HEK293 (cell line): ENCODE data around the gene MAML3.

Experiments used
- MYNN ChIP-seq: fragments of 450-650 bp; formaldehyde crosslinking; IDR thresholded peaks from 2 replicates; pipeline ENCODE4 v1.5.1; 2016; ENCODE audit warnings: missing biosample characterization, missing genetic modification characterization, borderline replicate concordance
- ZBTB21 ChIP-seq: fragments of 450-650 bp; formaldehyde crosslinking; IDR thresholded peaks from 2 replicates; pipeline ENCODE4 v1.5.1; 2017; ENCODE audit warnings: missing biosample characterization, missing genetic modification characterization
- ZNF146 ChIP-seq: fragments of 450-650 bp; formaldehyde crosslinking; IDR thresholded peaks from 2 replicates; pipeline ENCODE4 v1.5.1; 2016; ENCODE audit warnings: missing biosample characterization, missing genetic modification characterization
- ZNF2 ChIP-seq: fragments of 450-650 bp; formaldehyde crosslinking; IDR thresholded peaks from 2 replicates; pipeline ENCODE4 v1.5.1; 2016; ENCODE audit warnings: missing biosample characterization, missing genetic modification characterization
- ZNF239 ChIP-seq: fragments of 450-650 bp; formaldehyde crosslinking; IDR thresholded peaks from 2 replicates; pipeline ENCODE4 v1.5.1; 2016; ENCODE audit warnings: missing biosample characterization, missing genetic modification characterization
- TF ChIP-seq, protein P1 (sequence below): fragments of 450-650 bp; formaldehyde crosslinking; IDR thresholded peaks from 2 replicates; pipeline ENCODE4 v1.5.1; 2016; ENCODE audit warnings: missing biosample characterization, missing genetic modification characterization
- TF ChIP-seq, protein P2 (sequence below): fragments of 450-650 bp; formaldehyde crosslinking; IDR thresholded peaks from 2 replicates; pipeline ENCODE4 v1.5.1; 2016; ENCODE audit warnings: missing biosample characterization, missing genetic modification characterization
- TF ChIP-seq, protein P3 (sequence below): fragments of 450-650 bp; formaldehyde crosslinking; IDR thresholded peaks from 2 replicates; pipeline ENCODE4 v1.5.1; 2016; ENCODE audit warnings: missing biosample characterization, missing genetic modification characterization
- TF ChIP-seq, protein P4 (sequence below): fragments of 450-650 bp; formaldehyde crosslinking; IDR thresholded peaks from 2 replicates; pipeline ENCODE4 v1.5.1; 2016; ENCODE audit warnings: missing biosample characterization, missing genetic modification characterization

DNA sequence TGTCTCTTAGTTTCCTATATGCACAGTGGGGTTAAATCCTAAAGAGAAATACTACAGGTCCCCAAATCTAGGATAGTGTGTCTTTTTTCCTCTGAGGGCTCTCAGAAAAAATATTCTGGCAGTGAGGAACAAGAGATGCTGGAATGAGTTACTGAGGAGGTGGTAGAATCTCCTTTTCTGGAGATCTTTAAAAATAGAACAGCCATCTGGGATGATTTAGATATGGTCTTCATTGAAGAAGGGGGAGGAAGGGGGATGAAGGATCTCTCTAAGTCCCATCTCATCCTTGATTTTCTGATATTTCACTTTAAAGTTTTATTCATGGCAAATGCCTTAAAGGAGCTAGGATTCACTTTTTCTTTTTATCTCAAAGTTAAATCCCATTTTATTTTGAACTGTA lies 235.0 kb downstream of the MAML3 start:
- TF ChIP-seq, protein P1, sequence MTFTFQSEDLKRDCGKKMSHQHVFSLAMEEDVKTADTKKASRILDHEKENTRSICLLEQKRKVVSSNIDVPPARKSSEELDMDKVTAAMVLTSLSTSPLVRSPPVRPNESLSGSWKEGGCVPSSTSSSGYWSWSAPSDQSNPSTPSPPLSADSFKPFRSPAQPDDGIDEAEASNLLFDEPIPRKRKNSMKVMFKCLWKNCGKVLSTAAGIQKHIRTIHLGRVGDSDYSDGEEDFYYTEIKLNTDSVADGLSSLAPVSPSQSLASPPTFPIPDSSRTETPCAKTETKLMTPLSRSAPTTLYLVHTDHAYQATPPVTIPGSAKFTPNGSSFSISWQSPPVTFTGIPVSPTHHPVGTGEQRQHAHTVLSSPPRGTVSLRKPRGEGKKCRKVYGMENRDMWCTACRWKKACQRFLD (tag by site-specific recombination), result no peak
- TF ChIP-seq, protein P2, sequence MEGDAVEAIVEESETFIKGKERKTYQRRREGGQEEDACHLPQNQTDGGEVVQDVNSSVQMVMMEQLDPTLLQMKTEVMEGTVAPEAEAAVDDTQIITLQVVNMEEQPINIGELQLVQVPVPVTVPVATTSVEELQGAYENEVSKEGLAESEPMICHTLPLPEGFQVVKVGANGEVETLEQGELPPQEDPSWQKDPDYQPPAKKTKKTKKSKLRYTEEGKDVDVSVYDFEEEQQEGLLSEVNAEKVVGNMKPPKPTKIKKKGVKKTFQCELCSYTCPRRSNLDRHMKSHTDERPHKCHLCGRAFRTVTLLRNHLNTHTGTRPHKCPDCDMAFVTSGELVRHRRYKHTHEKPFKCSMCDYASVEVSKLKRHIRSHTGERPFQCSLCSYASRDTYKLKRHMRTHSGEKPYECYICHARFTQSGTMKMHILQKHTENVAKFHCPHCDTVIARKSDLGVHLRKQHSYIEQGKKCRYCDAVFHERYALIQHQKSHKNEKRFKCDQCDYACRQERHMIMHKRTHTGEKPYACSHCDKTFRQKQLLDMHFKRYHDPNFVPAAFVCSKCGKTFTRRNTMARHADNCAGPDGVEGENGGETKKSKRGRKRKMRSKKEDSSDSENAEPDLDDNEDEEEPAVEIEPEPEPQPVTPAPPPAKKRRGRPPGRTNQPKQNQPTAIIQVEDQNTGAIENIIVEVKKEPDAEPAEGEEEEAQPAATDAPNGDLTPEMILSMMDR (tag by site-specific recombination), result no peak
- no peak for TF ChIP-seq ZNF239
- TF ChIP-seq, protein P3, sequence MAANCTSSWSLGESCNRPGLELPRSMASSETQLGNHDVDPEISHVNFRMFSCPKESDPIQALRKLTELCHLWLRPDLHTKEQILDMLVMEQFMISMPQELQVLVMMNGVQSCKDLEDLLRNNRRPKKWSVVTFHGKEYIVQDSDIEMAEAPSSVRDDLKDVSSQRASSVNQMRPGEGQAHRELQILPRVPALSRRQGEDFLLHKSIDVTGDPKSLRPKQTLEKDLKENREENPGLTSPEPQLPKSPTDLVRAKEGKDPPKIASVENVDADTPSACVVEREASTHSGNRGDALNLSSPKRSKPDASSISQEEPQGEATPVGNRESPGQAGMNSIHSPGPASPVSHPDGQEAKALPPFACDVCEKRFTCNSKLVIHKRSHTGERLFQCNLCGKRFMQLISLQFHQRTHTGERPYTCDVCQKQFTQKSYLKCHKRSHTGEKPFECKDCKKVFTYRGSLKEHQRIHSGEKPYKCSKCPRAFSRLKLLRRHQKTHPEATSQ, result no peak
- TF ChIP-seq, protein P4, sequence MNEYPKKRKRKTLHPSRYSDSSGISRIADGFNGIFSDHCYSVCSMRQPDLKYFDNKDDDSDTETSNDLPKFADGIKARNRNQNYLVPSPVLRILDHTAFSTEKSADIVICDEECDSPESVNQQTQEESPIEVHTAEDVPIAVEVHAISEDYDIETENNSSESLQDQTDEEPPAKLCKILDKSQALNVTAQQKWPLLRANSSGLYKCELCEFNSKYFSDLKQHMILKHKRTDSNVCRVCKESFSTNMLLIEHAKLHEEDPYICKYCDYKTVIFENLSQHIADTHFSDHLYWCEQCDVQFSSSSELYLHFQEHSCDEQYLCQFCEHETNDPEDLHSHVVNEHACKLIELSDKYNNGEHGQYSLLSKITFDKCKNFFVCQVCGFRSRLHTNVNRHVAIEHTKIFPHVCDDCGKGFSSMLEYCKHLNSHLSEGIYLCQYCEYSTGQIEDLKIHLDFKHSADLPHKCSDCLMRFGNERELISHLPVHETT, result no peak
- TF ChIP-seq ZNF146, result no peak
- TF ChIP-seq MYNN (tag by site-specific recombination), result no peak
- TF ChIP-seq ZBTB21 (tag by site-specific recombination), result no peak
- no peak for TF ChIP-seq ZNF2 (tag by site-specific recombination)
